B cell (primary cell): ENCODE measurements around the gene SUMO3. TPM values are rescaled to one million over a fixed set of nuclear protein-coding genes. Genes with fewer than 3 reads are reported as not detected.

Source experiments
- ATAC-seq: fragments of 200-7000 bp; cut with Tn5 transposase; one replicate; pipeline ENCODE4 v1.10.0; 2021; ENCODE audit warnings: low read depth, mild to moderate bottlenecking, moderate number of reproducible peaks, moderate library complexity
- CTCF ChIA-PET: fragments of 350-600 bp; sonication (Branson Sonifier 250); formaldehyde crosslinking; loops from one replicate; lab custom pipeline; 2021; ENCODE audit warnings: antibody characterized with exemption, inconsistent platforms; lab: Charles Lee
- POLR2A ChIA-PET: fragments of 350-600 bp; sonication (Branson Sonifier 250); formaldehyde crosslinking; loops from one replicate; lab custom pipeline; 2021; ENCODE audit warnings: antibody characterized with exemption; lab: Charles Lee
- DNase-seq: peaks from one replicate; pipeline ENCODE4 v3.0.0; 2013
- H2AFZ ChIP-seq: 2 replicates; pipeline ENCODE4 v1.6.1; 2012; ENCODE audit warnings: mild to moderate bottlenecking, low read depth, low read length; ENCODE audit not compliant: insufficient read depth, poor library complexity, severe bottlenecking
- H3K27ac ChIP-seq, 2 donors: 1 replicate in 1 of 2; 2 replicates in 1 of 2; pipeline ENCODE4 v1.5.1; 2012 to 2013; ENCODE audit warnings: low read length in 2 of 2, mild to moderate bottlenecking in 2 of 2, moderate library complexity in 1 of 2
- H3K27me3 ChIP-seq, 4 experiments: fragments of 200-600 bp in 1 of 4; sonication (generic) in 1 of 4; replicated peaks in 1 of 4; 1 replicate in 2 of 4; 2 replicates in 2 of 4; pipeline versions ENCODE4 v1.6.1 to v1.7.0; 2013 to 2016; ENCODE audit warnings: low read length in 3 of 4, mild to moderate bottlenecking in 2 of 4, mixed read lengths in 1 of 4, moderate library complexity in 1 of 4; ENCODE audit not compliant: insufficient read depth in 4 of 4, control insufficient read depth in 3 of 4; ENCODE audit errors: control extremely low read depth in 1 of 4
- H3K36me3 ChIP-seq, 2 experiments: replicated peaks in 1 of 2; 1 replicate in 1 of 2; 2 replicates in 1 of 2; pipeline versions ENCODE4 v1.6.1 to v1.7.1; 2013; ENCODE audit warnings: low read length in 1 of 2; ENCODE audit not compliant: insufficient read depth in 2 of 2, control insufficient read depth in 1 of 2; ENCODE audit errors: control extremely low read depth in 1 of 2, extremely low read depth in 1 of 2
- H3K4me1 ChIP-seq, 2 donors: fragments of 200-600 bp in 1 of 2; sonication (generic) in 1 of 2; 1 replicate in 1 of 2; 2 replicates in 1 of 2; pipeline versions ENCODE4 v1.5.1 to v1.6.1; 2013 to 2017; ENCODE audit warnings: low read length in 2 of 2; ENCODE audit not compliant: control insufficient read depth in 2 of 2, insufficient read depth in 2 of 2
- H3K4me2 ChIP-seq: replicated peaks from 2 replicates; pipeline ENCODE3; 2012; ENCODE audit warnings: mild to moderate bottlenecking, low read depth, low read length; ENCODE audit not compliant: poor library complexity, severe bottlenecking
- H3K4me3 ChIP-seq, 5 experiments: fragments of 200-600 bp in 1 of 5; sonication (generic) in 1 of 5; 1 replicate in 3 of 5; 2 replicates in 2 of 5; pipeline versions ENCODE4 v1.5.1 to v1.7.0; 2011 to 2016; ENCODE audit warnings: low read length in 4 of 5, mild to moderate bottlenecking in 4 of 5, low read depth in 2 of 5, control low read depth in 1 of 5, moderate library complexity in 1 of 5; ENCODE audit not compliant: insufficient read depth in 1 of 5; ENCODE audit errors: control extremely low read depth in 1 of 5, extremely low read depth in 1 of 5
- H3K79me2 ChIP-seq: fragments of 200-600 bp; sonication (generic); one replicate; pipeline ENCODE4 v1.6.0; 2016; ENCODE audit warnings: low read length; ENCODE audit not compliant: control insufficient read depth, insufficient read depth
- H3K9ac ChIP-seq: fragments of 200-600 bp; sonication (generic); 2 replicates; pipeline ENCODE4 v1.6.1; 2017; ENCODE audit warnings: mild to moderate bottlenecking, low read length, moderate library complexity
- H3K9me3 ChIP-seq, 3 donors: one replicate each; pipeline versions ENCODE4 v1.6.1 to v1.7.1; 2013; ENCODE audit warnings: low read length in 2 of 3; ENCODE audit not compliant: control insufficient read depth in 2 of 3, insufficient read depth in 1 of 3; ENCODE audit errors: control extremely low read depth in 1 of 3
- H4K20me1 ChIP-seq: 2 replicates; pipeline ENCODE4 v1.6.0; 2012; ENCODE audit warnings: mild to moderate bottlenecking, low read length; ENCODE audit not compliant: insufficient read depth, control insufficient read depth, poor library complexity, severe bottlenecking
- H3K27ac Mint-ChIP-seq: one replicate; pipeline ENCODE4 v1.8.0; 2021; ENCODE audit warnings: mixed read lengths
- H3K27me3 Mint-ChIP-seq: one replicate; pipeline ENCODE4 v1.8.0; 2021; ENCODE audit warnings: mixed read lengths
- H3K4me1 Mint-ChIP-seq: one replicate; pipeline ENCODE4 v1.8.0; 2021; ENCODE audit warnings: mixed read lengths
- H3K4me3 Mint-ChIP-seq: one replicate; pipeline ENCODE4 v1.8.0; 2021; ENCODE audit warnings: mixed read lengths
- H3K9me3 Mint-ChIP-seq: one replicate; pipeline ENCODE4 v1.8.0; 2022; ENCODE audit warnings: mixed read lengths; ENCODE audit not compliant: insufficient read depth
- CTCF ChIP-seq: fragments of 200-600 bp; IDR thresholded peaks from one replicate; pipeline ENCODE4 v1.8.0; 2022; ENCODE audit warnings: antibody characterized with exemption, mild to moderate bottlenecking
- EZH2 ChIP-seq: IDR thresholded peaks from 2 replicates; pipeline ENCODE4 v1.6.1; 2012; ENCODE audit warnings: borderline replicate concordance, low read depth, mild to moderate bottlenecking, moderate library complexity, low read length; ENCODE audit not compliant: insufficient read depth, poor library complexity, severe bottlenecking
- WGBS: methylation state at CpG from one replicate; pipeline ENCODE4 v1.1.5; 2013; ENCODE audit warnings: missing lambda C conversion rate; ENCODE audit not compliant: insufficient coverage; 5-methylcytosine and 5-hydroxymethylcytosine counted together
- intact Hi-C: fragments of 100-400 bp; cut with micrococcal nuclease; formaldehyde crosslinking; loops from one replicate; pipeline ENCODE4 v1.10.0; 2022
- polyA plus RNA-seq: library from polyadenylated mRNA; depleted of rRNA; stranded (reverse); fragments of >200 nt; gene quantifications from 2 replicates; pipeline ENCODE4 v1.2.3, GENCODE V29; 2012
- total RNA-seq, 2 donors: library from RNA; stranded (reverse); fragments of 120-200 nt in 1 of 2; gene quantifications; 1 replicate in 1 of 2; 2 replicates in 1 of 2; pipeline versions ENCODE4 v1.2.3 to v1.2.4, GENCODE V29; 2013 to 2022

Gene SUMO3
- total and polyA plus RNA-seq, 2 donors (not counting 1 experiment from before 2014, with no cell fraction given) = 37.6 to 44.8 TPM

GRCh38 chr21:44771896-44772525 lies 45.9 kb downstream of the SUMO3 start:
- POLR2A ChIA-PET = no interaction called here
- peaks cover 3 to 43% of the 10 kb centered on the region in 2 experiments for H3K36me3 ChIP-seq
- CTCF ChIA-PET = interaction anchor here (2.3 kb wide), 1 partner anchor 21 kb away, joined by 6 read pairs; no protein-coding TSS in a partner anchor

More at GRCh38 chr21:44771896-44772525, 45.9 kb downstream of the SUMO3 start:
- H3K4me1 ChIP-seq = no peaks in the 10 kb centered on the region
- intact Hi-C loops = no loop called here
- no peak overlapping the region for H3K4me2 ChIP-seq
- no peaks in the 10 kb centered on the region for H3K9me3 ChIP-seq
- no peak overlapping the region for H2AFZ ChIP-seq
- no peak overlapping the region for H3K27ac Mint-ChIP-seq
- no peaks in the 10 kb centered on the region for H3K79me2 ChIP-seq
- no peak overlapping the region for H3K9ac ChIP-seq
- H3K4me3 ChIP-seq = no peak overlapping the region
- H3K9me3 Mint-ChIP-seq = no peaks in the 10 kb centered on the region
- no peaks in the 10 kb centered on the region for H3K4me1 Mint-ChIP-seq
- H4K20me1 ChIP-seq = no peaks in the 10 kb centered on the region
- no peaks in the 10 kb centered on the region for H3K27me3 Mint-ChIP-seq
- H3K27me3 ChIP-seq = no peaks in the 10 kb centered on the region
- ATAC-seq = no peak
- WGBS = 97% methylated on average over 17 of the region's 17 CpGs
- no peak overlapping the region for H3K27ac ChIP-seq
- TF ChIP-seq CTCF (no peak), EZH2 (no peak)
- H3K4me3 Mint-ChIP-seq = no peak overlapping the region
- no peak for DNase-seq
